NK-92 (cell line): ENCODE data around the gene TET3.

Experiments used
- DNase-seq: peaks from one replicate; lab custom pipeline; 2025; ENCODE audit not compliant: unreplicated experiment; lab: John Stamatoyannopoulos, UW

TET3 gene

DNA sequence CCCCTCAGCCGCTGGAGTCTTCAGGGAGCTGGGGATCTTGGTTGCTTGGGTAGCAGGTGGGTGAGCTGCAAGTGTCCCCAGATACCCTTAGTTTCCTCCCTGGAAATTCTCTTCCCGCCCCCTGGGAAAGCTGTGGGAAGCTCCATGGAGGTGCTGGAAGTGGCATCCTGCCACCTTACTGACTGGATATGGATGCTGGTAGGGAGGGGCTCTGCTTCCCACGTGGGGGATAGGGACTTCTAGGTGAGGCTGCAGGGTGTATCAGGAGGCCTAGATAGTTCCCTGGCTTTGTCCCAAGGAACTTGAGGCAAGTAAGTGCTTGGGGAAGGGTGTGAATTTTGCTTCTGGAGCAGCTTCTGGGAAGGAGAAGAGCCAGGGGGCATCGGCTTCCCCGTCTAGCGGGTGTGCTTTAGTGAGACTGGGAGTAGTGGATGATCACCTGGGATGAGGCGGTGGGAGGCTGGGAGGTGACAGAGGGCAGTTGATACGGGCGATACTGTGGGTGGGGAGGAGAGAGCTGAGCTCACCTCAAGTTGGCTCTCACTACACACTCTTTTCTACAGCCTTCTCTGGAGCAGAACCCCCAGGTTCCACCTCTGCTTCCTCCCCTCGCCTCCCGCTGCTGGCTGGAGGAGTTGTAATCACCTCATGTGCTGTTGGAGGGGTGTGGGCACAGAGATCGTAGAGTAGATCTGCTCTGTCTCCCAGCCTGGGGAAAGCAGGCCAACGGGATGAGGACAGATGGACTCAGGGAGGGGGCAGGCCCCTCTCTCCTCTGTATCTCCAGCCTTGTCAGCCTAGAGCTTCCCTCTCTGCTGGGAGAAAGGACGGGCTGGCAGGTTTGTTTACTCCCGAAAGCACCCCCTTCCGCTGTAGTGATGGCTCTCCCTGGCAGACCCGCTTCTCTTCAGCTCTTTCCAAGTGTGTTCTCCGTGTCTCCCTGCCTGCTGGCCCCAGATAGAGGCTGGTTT lies 19.8 kb downstream of the TET3 start:
- no peak for DNase-seq

- no peak for DNase-seq
Observed at GRCh38 chr2:74005786-74006185, 21.1 kb downstream of the TET3 start.

GRCh38 chr2:74006459-74006858 lies 21.7 kb downstream of the TET3 start:
- DNase-seq: no peak

GRCh38 chr2:74007121-74007520 lies 22.4 kb downstream of the TET3 start:
- no peak for DNase-seq

- no peak for DNase-seq
Observed at GRCh38 chr2:74007711-74008110, 23.0 kb downstream of the TET3 start.

GRCh38 chr2:74008761-74009395 lies 24.2 kb downstream of the TET3 start:
- DNase-seq: no peak

DNA sequence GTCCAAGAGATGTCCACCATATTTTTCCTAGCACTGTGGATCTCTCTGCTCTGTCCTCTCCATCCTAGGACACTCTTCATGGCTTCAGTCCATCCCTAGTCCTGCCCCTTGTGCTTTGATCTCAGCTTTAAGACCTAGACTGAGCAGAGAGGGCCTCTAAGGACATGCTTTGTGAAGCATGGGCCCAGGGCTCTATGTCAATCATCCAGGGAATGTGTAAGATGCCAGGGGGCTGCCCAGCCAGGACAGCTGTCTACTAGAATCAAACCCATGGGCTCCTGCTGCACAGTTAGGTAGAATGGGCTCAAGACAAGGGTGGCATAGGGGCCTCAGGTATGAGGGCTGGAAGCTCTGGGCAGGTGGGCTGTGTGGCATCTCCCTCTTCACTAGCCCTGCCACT lies 24.9 kb downstream of the TET3 start:
- DNase-seq: no peak

GRCh38 chr2:74010087-74010541 lies 25.4 kb downstream of the TET3 start:
- no peak for DNase-seq

DNA sequence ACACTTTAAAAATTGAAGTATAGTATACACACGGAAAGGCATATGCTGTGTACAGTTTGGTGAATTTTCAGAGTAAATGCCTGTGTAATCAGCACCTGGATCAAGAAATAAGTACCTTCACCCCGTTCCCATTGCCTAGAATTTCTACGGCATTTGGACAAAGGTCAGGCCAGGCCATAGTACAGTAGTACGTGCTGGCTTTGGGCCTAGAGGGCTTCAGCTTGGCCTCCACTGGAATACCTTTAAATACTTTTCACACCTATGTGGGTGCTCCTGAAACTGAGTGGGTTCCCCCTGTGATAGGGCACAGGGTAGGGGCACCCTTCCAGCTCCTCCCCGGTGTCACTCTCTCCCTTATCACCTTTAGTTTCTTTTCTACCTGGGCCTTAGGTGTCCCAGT lies 26.5 kb downstream of the TET3 start:
- DNase-seq: no peak

GRCh38 chr2:74014813-74015212 lies 30.1 kb downstream of the TET3 start:
- DNase-seq: no peak

GRCh38 chr2:74017223-74017622 lies 32.5 kb downstream of the TET3 start:
- no peak for DNase-seq

DNA sequence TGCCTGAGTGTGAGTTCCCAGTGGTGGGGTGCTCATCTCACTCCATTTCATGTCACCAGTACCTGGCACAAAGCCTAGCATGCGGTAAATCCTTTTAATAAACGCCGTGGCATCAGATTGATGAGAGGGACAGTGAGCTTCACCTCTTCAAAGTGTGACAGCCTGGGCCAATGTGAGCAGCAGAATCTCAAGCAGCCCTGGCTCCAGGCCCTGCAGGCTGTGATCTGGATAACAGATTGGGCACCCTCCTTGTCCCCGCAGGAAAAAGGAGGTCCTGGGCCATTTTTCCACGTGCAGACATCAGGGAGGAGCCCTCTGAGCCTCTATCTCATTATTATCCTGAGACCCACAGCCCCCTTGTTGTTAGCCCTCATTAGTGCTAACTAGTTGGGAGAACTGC lies 34.8 kb downstream of the TET3 start:
- no peak for DNase-seq

- DNase-seq: no peak
Observed at GRCh38 chr2:74020702-74021406, 36.1 kb downstream of the TET3 start.

DNA sequence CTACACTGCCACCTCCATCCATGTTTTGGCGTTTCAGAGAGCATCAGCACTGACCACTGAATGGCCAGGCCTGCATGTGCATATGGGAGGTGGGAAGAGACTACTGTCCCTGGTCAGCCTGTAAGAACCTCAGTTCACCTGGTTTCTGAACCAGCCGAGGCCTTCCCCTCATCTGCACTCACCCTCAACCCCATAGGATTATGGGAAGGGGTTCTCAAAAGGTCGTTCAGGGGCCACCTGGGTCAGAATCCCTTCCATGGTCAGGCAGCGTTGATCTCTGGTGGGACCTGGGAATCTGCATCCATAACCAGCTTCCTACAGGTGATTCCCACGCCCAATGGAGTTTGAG lies 36.7 kb downstream of the TET3 start:
- no peak for DNase-seq

DNA sequence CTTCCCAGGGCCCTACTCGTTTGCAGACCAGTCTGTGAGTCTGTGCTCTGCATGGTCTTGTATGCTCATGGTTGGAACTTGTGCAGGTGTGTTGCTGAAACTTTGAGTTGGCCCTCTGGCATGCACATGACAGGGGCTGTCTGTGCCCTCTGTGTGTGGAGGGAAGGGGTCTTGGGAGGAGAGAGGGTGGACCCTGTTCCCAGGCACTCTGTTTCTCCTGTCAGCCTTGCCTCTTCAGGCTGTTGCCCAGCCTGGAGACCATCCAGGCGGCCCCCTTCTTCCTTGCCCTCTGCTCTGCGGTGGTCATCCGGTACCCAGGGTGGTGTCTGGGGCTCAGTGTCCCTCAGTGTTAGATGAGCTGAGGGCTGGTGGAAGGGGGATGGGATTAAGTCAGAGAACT lies 39.5 kb downstream of the TET3 start:
- no peak for DNase-seq

DNA sequence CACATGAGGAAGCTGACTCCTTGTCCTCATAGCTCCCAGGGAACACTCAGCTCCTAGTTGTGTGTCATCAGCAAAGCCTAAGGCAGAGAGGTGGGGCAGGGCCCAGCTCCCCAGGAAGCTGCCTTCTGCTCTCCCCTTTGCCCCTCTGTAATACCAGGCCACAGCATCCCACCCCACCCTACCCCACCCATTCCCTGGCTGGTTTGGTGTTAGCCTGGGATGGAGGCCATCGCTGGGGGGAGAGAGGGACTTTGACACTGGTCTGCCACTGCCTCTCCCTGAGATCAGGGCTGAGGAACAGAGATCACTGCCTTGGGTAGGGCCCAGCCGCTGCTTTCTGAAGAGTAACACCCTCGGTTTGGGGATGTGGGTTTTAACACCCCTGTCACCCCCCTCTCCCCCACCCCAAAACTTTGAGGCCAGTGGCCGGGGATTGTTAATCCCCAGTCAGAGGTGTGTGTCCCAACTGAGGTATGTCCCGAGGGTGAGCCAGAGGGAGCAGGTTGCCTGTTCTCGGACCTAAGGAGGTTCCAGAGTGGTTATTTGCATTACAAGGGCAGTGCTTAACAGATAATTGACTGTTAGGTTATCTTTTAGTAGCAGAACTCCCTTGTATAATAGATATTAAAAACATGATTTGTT lies 41.4 kb downstream of the TET3 start:
- no peak for DNase-seq

- DNase-seq: no peak
Observed at GRCh38 chr2:74026687-74027241, 42.1 kb downstream of the TET3 start.

DNA sequence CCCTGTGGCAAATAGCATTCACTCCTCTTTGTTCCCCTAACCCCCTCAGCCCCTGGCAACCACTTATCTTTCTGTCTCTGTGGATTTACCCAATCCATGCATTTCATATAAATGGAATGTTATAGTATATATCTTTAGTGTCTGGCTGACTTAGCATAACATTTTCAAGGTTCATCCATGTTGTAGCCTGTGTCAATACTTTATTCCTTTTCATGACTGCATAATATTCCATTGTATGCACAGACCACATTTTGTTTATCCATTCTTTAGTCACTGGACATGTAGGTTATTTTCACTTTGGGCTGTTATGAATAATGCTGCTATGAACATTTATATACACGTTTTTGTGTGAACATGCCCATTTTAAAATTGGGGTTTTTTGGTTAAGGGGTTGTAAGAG lies 42.8 kb downstream of the TET3 start:
- no peak for DNase-seq

DNA sequence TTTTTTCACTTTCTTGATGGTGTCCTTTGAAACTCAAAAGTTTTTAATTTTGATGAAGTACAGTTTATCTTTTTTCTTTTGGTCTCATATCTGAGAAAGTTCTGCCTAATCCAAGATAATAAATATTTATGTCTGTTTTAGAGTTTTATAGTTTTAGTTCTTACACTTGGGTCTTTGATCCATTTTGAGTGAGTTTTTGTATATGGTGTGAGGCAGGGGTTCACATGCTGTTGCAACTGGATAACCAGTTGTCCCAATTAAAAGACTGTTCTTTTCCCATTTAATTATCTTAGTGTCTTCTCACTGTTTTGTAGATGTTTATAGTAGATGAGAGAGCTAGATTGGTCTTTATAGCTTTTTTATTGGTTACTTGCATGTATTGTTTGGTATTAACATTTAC lies 43.6 kb downstream of the TET3 start:
- DNase-seq: no peak

DNA sequence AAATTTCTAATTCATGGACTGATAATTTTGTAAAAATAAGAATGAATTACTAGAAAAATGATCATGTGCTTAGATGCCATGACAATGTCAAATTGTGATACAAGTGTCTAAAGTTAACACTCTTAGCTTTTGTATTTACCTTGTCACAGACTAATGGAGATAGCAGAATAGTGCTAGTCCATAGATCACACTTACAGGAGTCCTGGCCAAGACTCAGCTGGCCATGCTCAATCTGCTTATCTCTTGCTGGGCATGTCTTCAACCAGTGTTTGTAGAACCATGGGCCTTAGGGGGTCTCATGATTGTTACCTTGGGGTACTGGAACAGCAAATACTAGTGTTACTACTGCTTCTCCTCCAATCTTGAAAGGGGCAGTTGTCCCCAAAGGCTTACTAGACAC lies 44.0 kb downstream of the TET3 start:
- DNase-seq: no peak
